SK-N-MC (cell line): ENCODE data around the gene FHOD3.

ENCODE experiments used
- EZH2 ChIP-seq: fragments of 200-600 bp; sonication (generic); IDR thresholded peaks from one replicate; pipeline ENCODE4 v1.6.1; 2017; ENCODE audit warnings: antibody characterized with exemption
- POLR2AphosphoS5 ChIP-seq: IDR thresholded peaks from 2 replicates; pipeline ENCODE4 v1.6.1; 2012; ENCODE audit warnings: mild to moderate bottlenecking, low read depth, low read length, borderline replicate concordance

DNA sequence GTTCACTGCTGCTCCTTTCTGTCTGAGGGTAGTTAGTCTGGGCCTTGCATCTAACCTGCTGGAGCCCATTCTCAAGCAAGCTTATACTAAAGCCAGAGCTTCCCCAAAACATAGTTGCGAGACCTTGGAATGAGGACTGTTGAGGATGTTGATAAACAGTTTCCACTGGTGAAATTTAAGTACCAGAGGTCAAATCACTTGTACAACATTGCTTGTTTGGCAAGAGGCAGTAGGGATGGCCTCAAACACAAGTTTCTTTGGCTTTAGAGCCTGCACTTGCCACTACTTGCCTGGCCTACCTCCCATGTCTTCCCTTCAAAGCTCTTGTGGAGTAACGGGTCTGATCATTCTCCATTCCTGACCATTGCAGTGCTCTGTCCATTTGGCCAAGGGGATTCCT is 262.7 kb downstream of the FHOD3 start:
- TF ChIP-seq POLR2AphosphoS5 (no peak), EZH2 (no peak)
